ENCODE results near the gene GNAT2.

GNAT2 gene

GRCh38 chr1:109625601-109626560 is 6.5 kb upstream of the GNAT2 start:
- DNase-seq, result no peak

DNA sequence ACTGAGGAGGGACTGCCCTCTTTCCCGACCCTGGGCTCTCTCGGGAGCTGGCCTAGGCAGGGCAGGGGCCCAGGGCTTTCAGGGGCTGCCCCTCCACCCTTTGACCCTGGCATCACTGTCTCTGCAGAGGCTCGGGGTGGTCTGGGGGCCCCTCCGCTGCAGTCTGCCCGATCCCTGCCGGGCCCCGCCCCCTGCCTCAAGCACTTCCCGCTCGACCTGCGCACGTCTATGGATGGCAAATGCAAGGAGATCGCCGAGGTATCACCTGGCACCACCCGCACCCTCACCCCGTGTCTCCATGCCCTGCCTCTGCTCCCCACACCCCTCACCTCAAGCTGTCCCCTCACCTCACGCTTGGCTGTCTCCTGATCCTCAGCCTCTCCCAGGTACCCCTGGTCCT is 5.8 kb upstream of the GNAT2 start:
- no peak for DNase-seq

- no peak for DNase-seq
Measured at GRCh38 chr1:109624201-109625010, 5.0 kb upstream of the GNAT2 start.

GRCh38 chr1:109623601-109624161 is 4.3 kb upstream of the GNAT2 start:
- DNase-seq, result no peak

- no peak for DNase-seq
Measured at GRCh38 chr1:109622895-109623294, 3.5 kb upstream of the GNAT2 start.

GRCh38 chr1:109622137-109622892 is 2.9 kb upstream of the GNAT2 start:
- DNase-seq, result no peak

- DNase-seq, result no peak
Measured at GRCh38 chr1:109621379-109622136, 2.1 kb upstream of the GNAT2 start.

GRCh38 chr1:109620841-109621286 is 1.4 kb upstream of the GNAT2 start:
- peak; percentile 95 for DNase-seq

GRCh38 chr1:109620401-109620791 is 980 bp upstream of the GNAT2 start:
- no peak for DNase-seq

DNA sequence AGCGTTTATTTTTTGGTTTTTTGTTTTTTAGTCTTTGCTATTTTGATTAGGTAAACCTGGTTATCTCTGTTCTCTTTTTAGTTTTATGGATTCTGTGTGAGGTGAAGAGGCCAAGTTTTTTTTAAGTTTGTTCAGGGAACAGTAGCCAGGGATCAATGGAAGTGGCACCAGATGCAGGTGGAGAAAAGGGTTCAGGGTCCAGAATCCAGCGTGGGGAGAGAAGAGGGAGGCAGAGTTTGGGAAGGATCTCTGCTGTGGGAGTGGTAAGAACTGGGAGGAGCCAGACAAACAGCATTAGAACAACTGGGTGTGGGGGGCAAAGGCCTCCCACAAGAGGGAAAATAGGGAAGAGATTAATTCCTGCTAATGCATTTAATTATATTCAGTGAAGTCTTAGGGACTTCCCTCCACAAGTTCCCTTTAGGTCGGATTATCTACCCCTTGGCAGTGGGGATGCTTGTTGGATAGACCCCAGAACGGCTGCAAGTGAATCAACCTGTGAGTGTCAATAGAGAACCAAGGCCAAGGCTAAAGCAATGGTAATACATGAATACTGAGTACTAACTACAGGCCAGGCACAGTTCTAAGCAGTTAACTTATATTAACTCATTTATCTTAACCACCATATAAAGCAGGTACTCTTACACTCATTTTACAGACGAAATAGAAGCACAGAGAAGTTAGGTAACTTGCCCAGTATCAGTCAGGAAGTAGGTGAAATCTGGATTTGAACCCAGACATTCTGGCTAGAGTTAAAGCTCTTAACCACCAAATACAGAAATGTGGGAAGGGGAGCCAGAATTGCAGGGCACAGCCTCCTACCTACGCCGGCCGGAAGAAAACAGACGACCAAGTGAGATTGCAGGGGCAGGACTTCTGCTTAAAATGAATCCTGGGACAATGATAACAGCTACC is 498 bp downstream of the GNAT2 start:
- DNase-seq, result no peak

DNA sequence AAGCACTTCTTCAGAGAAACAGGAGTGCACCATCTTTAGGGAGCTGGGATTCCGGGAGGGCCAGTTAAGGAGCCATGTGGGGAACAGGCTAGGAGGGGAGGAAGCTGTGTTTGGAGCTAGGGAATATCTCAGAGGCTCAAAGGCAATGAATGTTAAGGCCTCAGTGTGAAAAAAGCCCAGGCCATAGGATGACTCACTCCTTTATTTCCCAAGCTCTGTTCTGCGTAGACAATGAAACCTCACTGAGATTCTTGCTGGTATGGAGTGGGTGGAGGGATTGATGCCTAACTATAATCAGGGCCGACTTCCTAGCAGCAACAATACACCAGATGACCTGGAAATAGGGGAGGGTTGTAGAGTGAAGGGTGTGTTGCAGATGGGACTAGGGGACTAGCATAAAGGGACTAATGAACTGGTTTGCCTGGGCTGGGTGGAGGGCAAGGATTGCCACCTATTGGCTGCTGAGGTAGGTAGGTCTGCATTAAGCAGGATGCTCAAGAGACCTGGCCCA is 2.1 kb downstream of the GNAT2 start:
- no peak for DNase-seq

- no peak for DNase-seq
Measured at GRCh38 chr1:109616391-109616790, 3.0 kb downstream of the GNAT2 start.

- peak; percentile 28 for DNase-seq
Measured at GRCh38 chr1:109615879-109616278, 3.5 kb downstream of the GNAT2 start.

- no peak for DNase-seq
Measured at GRCh38 chr1:109613361-109614147, 5.9 kb downstream of the GNAT2 start.

DNA sequence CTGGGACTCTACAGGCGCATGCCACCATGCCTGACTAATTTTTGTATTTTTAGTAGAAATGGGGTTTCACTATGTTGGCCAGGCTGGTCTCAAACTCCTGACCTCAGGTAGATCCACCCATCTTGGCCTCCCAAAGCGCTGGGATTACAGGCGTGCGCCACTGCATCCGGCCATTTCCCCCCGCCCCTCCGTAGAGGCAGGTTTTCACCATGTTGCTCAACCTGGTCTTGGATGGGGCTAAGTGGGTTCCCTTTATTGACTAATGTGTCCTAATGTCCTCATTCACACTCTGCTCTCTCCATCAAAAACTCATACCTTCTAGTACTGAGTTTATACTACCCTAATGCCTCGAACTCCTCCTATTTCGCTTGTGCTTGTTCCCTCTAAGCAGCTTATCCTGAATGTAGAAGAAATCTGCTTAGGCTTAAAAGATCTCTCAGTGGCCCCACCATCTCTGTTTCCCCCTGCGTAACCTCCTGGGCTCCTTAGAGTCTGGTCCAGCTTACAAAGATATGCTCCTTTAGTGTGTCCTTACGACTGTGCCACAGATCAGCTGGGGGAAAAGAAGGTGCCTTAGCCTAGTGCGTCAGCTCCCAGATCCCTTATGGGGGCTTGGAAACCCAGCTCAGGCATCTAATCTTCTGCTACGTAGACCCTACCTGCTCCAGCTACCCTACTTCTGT is 8.0 kb downstream of the GNAT2 start:
- DNase-seq, result no peak

DNA sequence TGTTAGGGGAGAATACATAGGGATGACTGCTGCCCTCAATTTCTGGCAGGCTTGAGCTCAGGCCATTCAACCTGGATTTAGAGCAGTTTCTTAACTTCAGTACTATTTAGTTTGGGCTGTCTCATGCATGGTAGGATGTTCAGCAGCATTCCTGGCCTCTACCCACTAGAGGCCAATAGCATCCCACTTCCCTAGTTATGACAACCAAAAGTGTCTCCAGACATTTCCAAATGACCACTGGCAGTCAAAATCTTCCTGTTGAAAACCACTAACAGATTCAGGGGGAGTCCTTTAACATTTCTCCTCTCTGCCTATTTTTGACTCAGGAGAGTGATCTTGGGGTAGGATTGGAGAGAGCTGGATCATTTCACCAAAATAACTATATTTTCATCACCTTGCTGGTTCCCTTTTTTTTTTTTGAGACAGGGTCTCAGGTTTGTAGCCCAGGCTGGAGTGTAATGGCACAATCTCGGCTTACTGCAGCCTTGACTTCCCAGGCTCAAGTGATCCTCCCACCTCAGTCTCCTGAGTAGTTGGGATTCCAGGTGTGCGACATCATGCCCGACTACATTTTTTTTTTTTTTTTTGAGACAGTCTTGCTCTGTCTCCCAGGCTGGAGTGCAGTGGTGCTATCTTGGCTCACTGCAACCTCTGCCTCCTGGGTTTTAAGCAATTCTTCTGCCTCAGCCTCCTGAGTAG is 8.7 kb downstream of the GNAT2 start:
- no peak for DNase-seq

GRCh38 chr1:109609881-109610280 is 9.5 kb downstream of the GNAT2 start:
- DNase-seq, result no peak

GRCh38 chr1:109605381-109605780 is 14.0 kb downstream of the GNAT2 start:
- no peak for DNase-seq
